ENCODE measurements around the gene SUCLG1. TPM values are rescaled to one million over a fixed set of nuclear protein-coding genes. Genes with fewer than 3 reads are reported as not detected.

Gene SUCLG1
- total and polyA plus RNA-seq, 2 of the 4 experiments (the other 2 are of a cell fraction) = 50.5 to 52.7 TPM

DNA sequence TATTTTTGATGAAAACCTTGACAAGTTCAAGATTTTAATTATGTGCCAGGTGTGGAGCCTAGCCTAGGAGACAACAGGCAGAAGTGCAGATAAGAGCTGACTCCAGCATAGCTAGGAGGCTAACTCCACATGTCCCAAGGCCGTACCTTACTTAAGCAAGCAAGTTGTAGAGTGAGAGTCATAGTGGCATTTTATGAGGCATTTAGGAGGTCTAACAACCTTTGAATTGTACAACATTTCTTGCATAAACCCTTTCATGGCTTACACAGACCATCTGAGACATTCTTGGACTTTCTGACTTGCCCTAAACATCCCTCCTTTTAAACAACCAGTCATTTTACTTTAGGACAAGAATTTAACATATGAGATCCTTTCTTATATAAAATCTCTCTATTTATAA lies 8.3 kb upstream of the SUCLG1 start:
- no peak overlapping the region for H3K4ac ChIP-seq (ENCODE audit: low read depth, low read length)
- no peak overlapping the region for H4K8ac ChIP-seq (ENCODE audit: low read depth in 2 of 2, low read length in 2 of 2)
- no peaks in the 10 kb centered on the region for H3K4me1 ChIP-seq (ENCODE audit: control insufficient read depth, insufficient read depth, low read length)
- no peak overlapping the region for H3K9ac ChIP-seq (ENCODE audit: low read depth, low read length)
- H3K9me3 ChIP-seq (ENCODE audit: control insufficient read depth, insufficient read depth, low read length) = peaks cover 7% of the 10 kb centered on the region
- in situ Hi-C loops (cut with MboI; ENCODE audit: low sequenced_read_pairs) (no loop called here), intact Hi-C loops (cut with micrococcal nuclease) (no loop called here), dilution Hi-C loops (cut with HindIII; ENCODE audit: low sequenced_read_pairs, unreplicated experiment) (no loop called here)
- no peaks in the 10 kb centered on the region for H3K27me3 ChIP-seq (ENCODE audit: control insufficient read depth, insufficient read depth, low read length)
- no CpG with 5 or more reads among the region's 1 CpG for WGBS, 2 experiments (ENCODE audit: extremely low coverage in 2 of 2, insufficient read length in 1 of 2)
- H4K91ac ChIP-seq (ENCODE audit: insufficient read depth, low read depth, low read length) = no peak overlapping the region
- no peak overlapping the region for H4K5ac ChIP-seq (ENCODE audit: low read depth, low read length)
- no peaks in the 10 kb centered on the region for H3K79me1 ChIP-seq (ENCODE audit: low read depth in 1 of 2, low read length in 2 of 2)
- no peak overlapping the region for H3K27ac ChIP-seq (ENCODE audit: insufficient read depth, low read length)
- no peak overlapping the region for H3K56ac ChIP-seq (ENCODE audit: extremely low read depth, insufficient read depth, low read length)
- H3K4me2 ChIP-seq (ENCODE audit: low read depth, low read length) = no peak overlapping the region
- H2BK15ac ChIP-seq (ENCODE audit: low read depth, low read length) = no peak overlapping the region
- H3K18ac ChIP-seq (ENCODE audit: low read depth, low read length) = no peak overlapping the region
- no peak overlapping the region for H3K4me3 ChIP-seq (ENCODE audit: insufficient read depth, low read depth, low read length)
- H3K14ac ChIP-seq (replicated peaks; ENCODE audit: low read depth, low read length) = no peak overlapping the region
- no peak overlapping the region for H2BK20ac ChIP-seq (ENCODE audit: low read depth, low read length)
- no peak for TF ChIP-seq RAD21 (IDR thresholded peaks at IDR 0.05; ENCODE audit: low read length)
- TF ChIP-seq RFX5 (IDR thresholded peaks at IDR 0.05; ENCODE audit: low read depth, low read length) = no peak
- no peak for TF ChIP-seq FOS (IDR thresholded peaks at IDR 0.05; ENCODE audit: low read depth, low read length)
- TF ChIP-seq MAZ (IDR thresholded peaks at IDR 0.05; ENCODE audit: borderline replicate concordance, low read depth, low read length) = no peak
- TF ChIP-seq, protein P1, sequence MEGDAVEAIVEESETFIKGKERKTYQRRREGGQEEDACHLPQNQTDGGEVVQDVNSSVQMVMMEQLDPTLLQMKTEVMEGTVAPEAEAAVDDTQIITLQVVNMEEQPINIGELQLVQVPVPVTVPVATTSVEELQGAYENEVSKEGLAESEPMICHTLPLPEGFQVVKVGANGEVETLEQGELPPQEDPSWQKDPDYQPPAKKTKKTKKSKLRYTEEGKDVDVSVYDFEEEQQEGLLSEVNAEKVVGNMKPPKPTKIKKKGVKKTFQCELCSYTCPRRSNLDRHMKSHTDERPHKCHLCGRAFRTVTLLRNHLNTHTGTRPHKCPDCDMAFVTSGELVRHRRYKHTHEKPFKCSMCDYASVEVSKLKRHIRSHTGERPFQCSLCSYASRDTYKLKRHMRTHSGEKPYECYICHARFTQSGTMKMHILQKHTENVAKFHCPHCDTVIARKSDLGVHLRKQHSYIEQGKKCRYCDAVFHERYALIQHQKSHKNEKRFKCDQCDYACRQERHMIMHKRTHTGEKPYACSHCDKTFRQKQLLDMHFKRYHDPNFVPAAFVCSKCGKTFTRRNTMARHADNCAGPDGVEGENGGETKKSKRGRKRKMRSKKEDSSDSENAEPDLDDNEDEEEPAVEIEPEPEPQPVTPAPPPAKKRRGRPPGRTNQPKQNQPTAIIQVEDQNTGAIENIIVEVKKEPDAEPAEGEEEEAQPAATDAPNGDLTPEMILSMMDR (conservative IDR thresholded peaks at IDR 0.05; ENCODE audit: low read depth, low read length) = no peak
- TF ChIP-seq BHLHE40 (IDR thresholded peaks at IDR 0.05; ENCODE audit: low read depth, low read length) = no peak
- no peak for TF ChIP-seq SMC3 (IDR thresholded peaks at IDR 0.05; ENCODE audit: low read depth, low read length)
- no peak for TF ChIP-seq MXI1 (IDR thresholded peaks at IDR 0.05; ENCODE audit: borderline replicate concordance, low read depth, low read length)
- no peak for TF ChIP-seq POLR2A (IDR thresholded peaks at IDR 0.05; ENCODE audit: low read depth, low read length)
- TF ChIP-seq, protein P2, sequence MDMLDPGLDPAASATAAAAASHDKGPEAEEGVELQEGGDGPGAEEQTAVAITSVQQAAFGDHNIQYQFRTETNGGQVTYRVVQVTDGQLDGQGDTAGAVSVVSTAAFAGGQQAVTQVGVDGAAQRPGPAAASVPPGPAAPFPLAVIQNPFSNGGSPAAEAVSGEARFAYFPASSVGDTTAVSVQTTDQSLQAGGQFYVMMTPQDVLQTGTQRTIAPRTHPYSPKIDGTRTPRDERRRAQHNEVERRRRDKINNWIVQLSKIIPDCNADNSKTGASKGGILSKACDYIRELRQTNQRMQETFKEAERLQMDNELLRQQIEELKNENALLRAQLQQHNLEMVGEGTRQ (IDR thresholded peaks at IDR 0.05; ENCODE audit: low read depth, low read length) = no peak
- TF ChIP-seq CEBPB (IDR thresholded peaks at IDR 0.05; ENCODE audit: low read depth, low read length) = no peak
- no peak for TF ChIP-seq MAFK (IDR thresholded peaks at IDR 0.05; ENCODE audit: low read depth, low read length)
- TF ChIP-seq, protein P3, sequence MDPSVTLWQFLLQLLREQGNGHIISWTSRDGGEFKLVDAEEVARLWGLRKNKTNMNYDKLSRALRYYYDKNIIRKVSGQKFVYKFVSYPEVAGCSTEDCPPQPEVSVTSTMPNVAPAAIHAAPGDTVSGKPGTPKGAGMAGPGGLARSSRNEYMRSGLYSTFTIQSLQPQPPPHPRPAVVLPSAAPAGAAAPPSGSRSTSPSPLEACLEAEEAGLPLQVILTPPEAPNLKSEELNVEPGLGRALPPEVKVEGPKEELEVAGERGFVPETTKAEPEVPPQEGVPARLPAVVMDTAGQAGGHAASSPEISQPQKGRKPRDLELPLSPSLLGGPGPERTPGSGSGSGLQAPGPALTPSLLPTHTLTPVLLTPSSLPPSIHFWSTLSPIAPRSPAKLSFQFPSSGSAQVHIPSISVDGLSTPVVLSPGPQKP (IDR thresholded peaks at IDR 0.05; ENCODE audit: borderline replicate concordance, low read depth, low read length) = no peak
- TF ChIP-seq RCOR1 (IDR thresholded peaks at IDR 0.05; ENCODE audit: insufficient replicate concordance, low read length) = no peak
- no peak for TF ChIP-seq NFE2L2 (IDR thresholded peaks at IDR 0.05; ENCODE audit: low read depth, low read length)
- no peak for TF ChIP-seq CHD1 (IDR thresholded peaks at IDR 0.05; ENCODE audit: low read depth, low read length)
- H2AFZ ChIP-seq (replicated peaks; ENCODE audit: low read length, poor library complexity) = no peak overlapping the region
- no peaks in the 10 kb centered on the region for H4K20me1 ChIP-seq (ENCODE audit: insufficient read depth, low read length)
- no peak overlapping the region for H2BK120ac ChIP-seq (ENCODE audit: low read depth, low read length)
- no peak overlapping the region for H3K23ac ChIP-seq (ENCODE audit: low read depth, low read length)
- H3K9me1 ChIP-seq (ENCODE audit: insufficient read depth, low read length) = no peaks in the 10 kb centered on the region
- ATAC-seq (ENCODE audit: low read depth) (no peak), DNase-seq (no peak)
- no peak overlapping the region for H2BK5ac ChIP-seq (ENCODE audit: low read depth, low read length, poor library complexity, severe bottlenecking)
- ChIA-PET POLR2A (ENCODE audit: unreplicated experiment) (no interaction called here), CTCF (no interaction called here)
- H2AK9ac ChIP-seq (replicated peaks; ENCODE audit: low read depth, low read length, poor library complexity) = no peak overlapping the region
- no peak overlapping the region for H2AK5ac ChIP-seq (ENCODE audit: low read depth, low read length)
- H3K36me3 ChIP-seq (ENCODE audit: control insufficient read depth, insufficient read depth, low read length) = no peaks in the 10 kb centered on the region
- BruUV-seq (replicated peaks) = no TSS peak

Measured in IMR-90 (cell line).